Activated T-cell treated with anti-CD3 and anti-CD28 coated beads for 1 hour (primary cell): Measurements from ENCODE around the gene FOCAD.

Source experiments
- DNase-seq: peaks from one replicate; pipeline ENCODE4 v3.0.0-alpha.2; 2020; ENCODE audit warnings: low read depth

The FOCAD gene

GRCh38 chr9:20729523-20729922 lies 45.5 kb downstream of the FOCAD start:
- no peak for DNase-seq

GRCh38 chr9:20732118-20732517 lies 48.1 kb downstream of the FOCAD start:
- no peak for DNase-seq

- DNase-seq: no peak
Measured at GRCh38 chr9:20734275-20734674, 50.2 kb downstream of the FOCAD start.

GRCh38 chr9:20740304-20740703 lies 56.2 kb downstream of the FOCAD start:
- DNase-seq: no peak

GRCh38 chr9:20740929-20741582 lies 57.0 kb downstream of the FOCAD start:
- no peak for DNase-seq

GRCh38 chr9:20742833-20743232 lies 58.8 kb downstream of the FOCAD start:
- DNase-seq: no peak

- no peak for DNase-seq
Measured at GRCh38 chr9:20744036-20744630, 60.1 kb downstream of the FOCAD start.

- no peak for DNase-seq
Measured at GRCh38 chr9:20746967-20747366, 62.9 kb downstream of the FOCAD start.

GRCh38 chr9:20749496-20750198 lies 65.6 kb downstream of the FOCAD start:
- no peak for DNase-seq

GRCh38 chr9:20753761-20754160 lies 69.7 kb downstream of the FOCAD start:
- DNase-seq: no peak

- DNase-seq: no peak
Measured at GRCh38 chr9:20754556-20754955, 70.5 kb downstream of the FOCAD start.

GRCh38 chr9:20760246-20760891 lies 76.3 kb downstream of the FOCAD start:
- DNase-seq: no peak

- DNase-seq: no peak
Measured at GRCh38 chr9:20770947-20771346, 86.9 kb downstream of the FOCAD start.

GRCh38 chr9:20771729-20772128 lies 87.7 kb downstream of the FOCAD start:
- DNase-seq: no peak

- DNase-seq: no peak
Measured at GRCh38 chr9:20775683-20776082, 91.6 kb downstream of the FOCAD start.

GRCh38 chr9:20781092-20781491 lies 97.0 kb downstream of the FOCAD start:
- DNase-seq: no peak

- no peak for DNase-seq
Measured at GRCh38 chr9:20782289-20782688, 98.2 kb downstream of the FOCAD start.

GRCh38 chr9:20783057-20784038 lies 99.3 kb downstream of the FOCAD start:
- no peak for DNase-seq

- no peak for DNase-seq
Measured at GRCh38 chr9:20784196-20784595, 100.1 kb downstream of the FOCAD start.

GRCh38 chr9:20786807-20787206 lies 102.7 kb downstream of the FOCAD start:
- DNase-seq: no peak

- no peak for DNase-seq
Measured at GRCh38 chr9:20788526-20789451, 104.7 kb downstream of the FOCAD start.
